H9 (cell line): ENCODE data around the gene CTNNA3. TPM values are rescaled to one million over a fixed set of nuclear protein-coding genes. Genes with fewer than 3 reads are reported as not detected.

ENCODE experiments used
- DNase-seq: peaks from one replicate; pipeline ENCODE4 v3.0.0-alpha.2; 2017
- H2AFZ ChIP-seq: one replicate; pipeline ENCODE4 v1.6.1; 2013; ENCODE audit warnings: mild to moderate bottlenecking, low read length, control low read depth, moderate library complexity
- H2AK5ac ChIP-seq: 2 replicates; pipeline ENCODE4 v1.6.1; 2013; ENCODE audit warnings: low read length, control low read depth, mixed read lengths; ENCODE audit not compliant: insufficient read length
- H2BK120ac ChIP-seq: one replicate; pipeline ENCODE4 v1.6.1; 2013; ENCODE audit warnings: low read depth, mild to moderate bottlenecking, low read length, control low read depth, inconsistent platforms; ENCODE audit not compliant: poor library complexity, severe bottlenecking
- H2BK12ac ChIP-seq: 2 replicates; pipeline ENCODE4 v1.6.1; 2013; ENCODE audit warnings: low read length, control low read depth, mixed read lengths, low read depth; ENCODE audit not compliant: insufficient read length
- H2BK15ac ChIP-seq: 2 replicates; pipeline ENCODE4 v1.6.1; 2013; ENCODE audit warnings: low read depth, low read length, control low read depth
- H2BK20ac ChIP-seq: one replicate; pipeline ENCODE4 v1.6.1; 2013; ENCODE audit warnings: low read depth, mild to moderate bottlenecking, low read length, control low read depth, inconsistent platforms; ENCODE audit not compliant: poor library complexity, severe bottlenecking
- H2BK5ac ChIP-seq: 2 replicates; pipeline ENCODE4 v1.6.1; 2013; ENCODE audit warnings: low read length, control low read depth, mixed read lengths; ENCODE audit not compliant: insufficient read length
- H3K14ac ChIP-seq: 2 replicates; pipeline ENCODE4 v1.6.1; 2013; ENCODE audit warnings: low read length, control low read depth; ENCODE audit not compliant: insufficient read depth
- H3K18ac ChIP-seq: 2 replicates; pipeline ENCODE4 v1.6.1; 2013; ENCODE audit warnings: low read depth, mild to moderate bottlenecking, mixed read lengths, low read length, control low read depth; ENCODE audit not compliant: insufficient read length
- H3K23ac ChIP-seq: 2 replicates; pipeline ENCODE4 v1.6.1; 2013; ENCODE audit warnings: low read length, control low read depth, mixed read lengths, low read depth; ENCODE audit not compliant: insufficient read length
- H3K23me2 ChIP-seq: 2 replicates; pipeline ENCODE4 v1.6.1; 2013; ENCODE audit warnings: low read depth, mild to moderate bottlenecking, mixed read lengths, low read length, control low read depth; ENCODE audit not compliant: insufficient read length, poor library complexity, severe bottlenecking
- H3K27ac ChIP-seq: 2 replicates; pipeline ENCODE4 v1.5.1; 2013; ENCODE audit warnings: low read length, control low read depth, mixed read lengths, low read depth; ENCODE audit not compliant: insufficient read length
- H3K27me3 ChIP-seq: 2 replicates; pipeline ENCODE4 v1.6.1; 2013; ENCODE audit warnings: low read length, control low read depth, inconsistent platforms; ENCODE audit not compliant: insufficient read depth
- H3K4ac ChIP-seq: 2 replicates; pipeline ENCODE4 v1.6.1; 2013; ENCODE audit warnings: low read depth, mild to moderate bottlenecking, control low read depth, inconsistent platforms, low read length, moderate library complexity
- H3K4me1 ChIP-seq: 2 replicates; pipeline ENCODE4 v1.6.1; 2013; ENCODE audit warnings: low read length, control low read depth, inconsistent platforms; ENCODE audit not compliant: insufficient read depth
- H3K4me2 ChIP-seq: 2 replicates; pipeline ENCODE4 v1.6.1; 2013; ENCODE audit warnings: low read length, control low read depth, mixed read lengths; ENCODE audit not compliant: insufficient read length, insufficient read depth
- H3K56ac ChIP-seq: 2 replicates; pipeline ENCODE4 v1.6.1; 2013; ENCODE audit warnings: low read depth, mild to moderate bottlenecking, mixed read lengths, low read length, control low read depth; ENCODE audit not compliant: insufficient read length
- H3K79me1 ChIP-seq: 2 replicates; pipeline ENCODE4 v1.6.1; 2013; ENCODE audit warnings: low read depth, mild to moderate bottlenecking, moderate library complexity, low read length, control low read depth, inconsistent platforms; ENCODE audit not compliant: insufficient read depth, poor library complexity, severe bottlenecking
- H3K79me2 ChIP-seq: 2 replicates; pipeline ENCODE4 v1.6.1; 2013; ENCODE audit warnings: low read length, control low read depth, inconsistent platforms; ENCODE audit not compliant: insufficient read depth
- H3K9ac ChIP-seq: 2 replicates; pipeline ENCODE4 v1.6.1; 2013; ENCODE audit warnings: low read length, control low read depth, mixed read lengths; ENCODE audit not compliant: insufficient read length; ENCODE audit errors: extremely low read depth
- H3K9me3 ChIP-seq: one replicate; pipeline ENCODE4 v1.6.1; 2013; ENCODE audit warnings: low read depth, low read length, inconsistent platforms; ENCODE audit not compliant: control insufficient read depth
- H3T11ph ChIP-seq: one replicate; pipeline ENCODE4 v1.6.1; 2013; ENCODE audit warnings: mild to moderate bottlenecking, low read length, control low read depth, inconsistent platforms
- H4K20me1 ChIP-seq: one replicate; pipeline ENCODE4 v1.6.1; 2013; ENCODE audit not compliant: control insufficient read depth, insufficient read length, insufficient read depth
- H4K5ac ChIP-seq: 2 replicates; pipeline ENCODE4 v1.6.1; 2013; ENCODE audit warnings: low read depth, mild to moderate bottlenecking, mixed read lengths, low read length, control low read depth; ENCODE audit not compliant: insufficient read length
- H4K8ac ChIP-seq: replicated peaks from 2 replicates; pipeline ENCODE4 v1.6.1; 2013; ENCODE audit warnings: low read length, control low read depth, mixed read lengths, low read depth; ENCODE audit not compliant: insufficient read length
- H4K91ac ChIP-seq: 2 replicates; pipeline ENCODE4 v1.6.1; 2013; ENCODE audit warnings: low read depth, mild to moderate bottlenecking, moderate library complexity, mixed read lengths, low read length, control low read depth; ENCODE audit not compliant: insufficient read length
- H3K27ac Mint-ChIP-seq, 3 experiments: 2 replicates in 2 of 3; 3 replicates in 1 of 3; pipeline ENCODE4 v1.8.0; 2020 to 2021; ENCODE audit warnings: mixed read lengths in 3 of 3, mild to moderate bottlenecking in 1 of 3, moderate library complexity in 1 of 3
- H3K27me3 Mint-ChIP-seq: 2 replicates; pipeline ENCODE4 v1.8.0; 2021; ENCODE audit warnings: low read depth, mild to moderate bottlenecking, moderate library complexity, mixed read lengths
- H3K36me3 Mint-ChIP-seq, 3 experiments: 2 replicates in 2 of 3; 3 replicates in 1 of 3; pipeline ENCODE4 v1.8.0; 2020 to 2021; ENCODE audit warnings: low read depth in 3 of 3, mixed read lengths in 3 of 3; ENCODE audit not compliant: insufficient read depth in 1 of 3
- H3K4me1 Mint-ChIP-seq, 2 experiments: 2 replicates each; pipeline ENCODE4 v1.8.0; 2020; ENCODE audit warnings: mixed read lengths in 2 of 2
- H3K4me3 Mint-ChIP-seq, 2 experiments: 2 replicates in 1 of 2; 3 replicates in 1 of 2; pipeline ENCODE4 v1.8.0; 2020 to 2021; ENCODE audit warnings: mild to moderate bottlenecking in 2 of 2, mixed read lengths in 2 of 2, moderate library complexity in 1 of 2
- H3K9me3 Mint-ChIP-seq, 2 experiments: 2 replicates in 1 of 2; 3 replicates in 1 of 2; pipeline ENCODE4 v1.8.0; 2020; ENCODE audit warnings: mild to moderate bottlenecking in 2 of 2, mixed read lengths in 2 of 2, moderate library complexity in 1 of 2
- CTCF ChIP-seq: fragments of 200-600 bp; sonication (generic); conservative IDR thresholded peaks from 3 replicates; pipeline ENCODE4 v1.8.0; 2021; ENCODE audit warnings: antibody characterized with exemption, mild to moderate bottlenecking
- WGBS: extraction: QIAGEN DNeasy Blood & Tissue Kit; methylation state at CpG from one replicate; pipeline ENCODE4 v1.1.7; 2013; ENCODE audit warnings: missing lambda C conversion rate, low lambda C conversion rate, mixed read lengths; ENCODE audit not compliant: insufficient read length; ENCODE audit errors: extremely low coverage; 5-methylcytosine and 5-hydroxymethylcytosine counted together
- total RNA-seq: library from RNA; stranded (reverse); gene quantifications from 2 replicates; pipeline ENCODE4 v1.2.1, GENCODE V29; 2021

The CTNNA3 gene
- total RNA-seq, 1 experiment from 2014 or later: 3.3 TPM

GRCh38 chr10:66990143-66990830 lies 705.7 kb downstream of the CTNNA3 start:
- no peaks in the 10 kb centered on the region for H3K23me2 ChIP-seq
- no peaks in the 10 kb centered on the region for H3K79me2 ChIP-seq
- Mint-ChIP-seq H3K27me3 (no peaks in the 10 kb centered on the region), H3K36me3 (no peaks in the 10 kb centered on the region), H3K4me3 (no peak overlapping the region), H3K4me1 (no peaks in the 10 kb centered on the region), H3K9me3 (no peaks in the 10 kb centered on the region), H3K27ac (no peak overlapping the region; a peak in 1 of 7 replicates)
- no peaks in the 10 kb centered on the region for H3K79me1 ChIP-seq
- H3K4me2 ChIP-seq: no peak overlapping the region
- no peak overlapping the region for H3K14ac ChIP-seq
- H4K20me1 ChIP-seq: no peaks in the 10 kb centered on the region
- no peak for DNase-seq
- H2BK12ac ChIP-seq: no peak overlapping the region
- no peak overlapping the region for H3K27ac ChIP-seq
- no peak overlapping the region for H2BK5ac ChIP-seq
- TF ChIP-seq CTCF: no peak
- no peaks in the 10 kb centered on the region for H3K27me3 ChIP-seq
- H3K9me3 ChIP-seq: no peaks in the 10 kb centered on the region
- H3K56ac ChIP-seq: no peak overlapping the region
- no peak overlapping the region for H4K8ac ChIP-seq
- no peak overlapping the region for H3K9ac ChIP-seq
- H3K23ac ChIP-seq: no peak overlapping the region
- H2AK5ac ChIP-seq: no peak overlapping the region
- H3T11ph ChIP-seq: no peak overlapping the region
- no peak overlapping the region for H3K18ac ChIP-seq
- no peak overlapping the region for H2AFZ ChIP-seq
- H3K4ac ChIP-seq: no peak overlapping the region
- no peak overlapping the region for H2BK120ac ChIP-seq
- no peaks in the 10 kb centered on the region; the same call in 1 of the 2 replicates for H3K4me1 ChIP-seq
- H2BK20ac ChIP-seq: no peak overlapping the region
- no CpG with 5 or more reads among the region's 1 CpG for WGBS
- H2BK15ac ChIP-seq: no peak overlapping the region
- no peak overlapping the region for H4K5ac ChIP-seq
- no peak overlapping the region for H4K91ac ChIP-seq
